K562 treated with DMSO at 1 percent for 4 hours (cell line): Measurements from ENCODE around the gene PCSK9. TPM values are rescaled to one million over a fixed set of nuclear protein-coding genes. Genes with fewer than 3 reads are reported as not detected.

Experiments
- total RNA-seq: library from RNA; unstranded; fragments of 300-600 nt; gene quantifications from 2 replicates; pipeline ENCODE4 v1.2.3, GENCODE V29; 2022; ENCODE audit not compliant: insufficient read depth

PCSK9 gene
- 80.7 and 100.0 TPM in 2 replicates for total RNA-seq

GRCh38 chr1:55039342-55040082 is at the start of gene PCSK9:
TSS of gene PCSK9 (plus strand) at chr1:55039548. CDS start at chr1:55039838, 290 bp downstream.

GRCh38 chr1:54998677-54999076 is 40.7 kb upstream of the PCSK9 start, which contains the start of gene BSND:
TSS of gene BSND (plus strand) at chr1:54998933. CDS start at chr1:54999187, 254 bp downstream.

Other genes with a start within 250 kb of the PCSK9 start
- gene TTC22, start 238.2 kb upstream of the PCSK9 start, total RNA-seq = 0.17 TPM in 1 of 2 replicates, not detected in the other
- gene DHCR24, start 152.4 kb upstream of the PCSK9 start, total RNA-seq = 81.5 and 99.8 TPM in 2 replicates
- gene TMEM61, start 58.9 kb upstream of the PCSK9 start, total RNA-seq = not detected in 2 replicates
- gene BSND, start 40.6 kb upstream of the PCSK9 start, total RNA-seq = not detected in 2 replicates
- 10.6 and 14.5 TPM in 2 replicates for gene USP24, start 175.8 kb downstream of the PCSK9 start, total RNA-seq